Measurements from ENCODE around the gene RAB40AL. TPM values are rescaled to one million over a fixed set of nuclear protein-coding genes. Genes with fewer than 3 reads are reported as not detected.
A peak's percentile ranks its signal among the peaks of the same experiment; 100 is the strongest.
"Not testable (repeated sequence)": the region's sequence is repeated elsewhere in the genome, so short reads cannot be mapped to it uniquely, and the experiment has no call there.

RAB40AL gene, protein sequence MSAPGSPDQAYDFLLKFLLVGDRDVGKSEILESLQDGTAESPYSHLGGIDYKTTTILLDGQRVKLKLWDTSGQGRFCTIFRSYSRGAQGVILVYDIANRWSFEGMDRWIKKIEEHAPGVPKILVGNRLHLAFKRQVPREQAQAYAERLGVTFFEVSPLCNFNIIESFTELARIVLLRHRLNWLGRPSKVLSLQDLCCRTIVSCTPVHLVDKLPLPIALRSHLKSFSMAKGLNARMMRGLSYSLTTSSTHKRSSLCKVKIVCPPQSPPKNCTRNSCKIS
- 1 to 10 TPM in 3 of 4 donors, not detected in 1; 2.5 to 5.9 (median 3.0) TPM for total RNA-seq

DNA sequence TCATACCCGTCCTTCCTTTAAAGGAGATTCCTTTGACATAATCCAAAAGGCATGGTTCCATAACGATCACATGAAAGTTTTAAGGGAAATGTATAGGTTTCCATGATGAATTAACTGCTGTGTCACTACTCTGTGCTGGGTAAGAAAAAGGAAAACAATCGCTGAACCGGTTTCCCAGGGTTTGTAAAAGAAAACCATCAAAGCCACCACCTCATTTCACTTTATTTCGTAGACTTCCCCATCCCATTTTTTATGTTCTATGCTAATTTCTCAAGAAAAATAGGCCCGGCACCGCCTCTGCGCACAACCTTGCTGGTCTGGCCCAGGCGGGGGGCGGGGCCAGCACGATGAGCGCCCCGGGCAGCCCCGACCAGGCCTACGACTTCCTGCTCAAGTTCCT lies at the start of gene RAB40AL:
TSS of gene RAB40AL (plus strand) at position 301 of the 400 bp plus-strand sequence. CDS start at position 348, 47 bp downstream.
- DNase-seq, H3K4me3 ChIP-seq, H3K27ac ChIP-seq, H3K4me1 ChIP-seq, H3K9me3 ChIP-seq, H3K27me3 ChIP-seq, H3K36me3 ChIP-seq: not testable (repeated sequence)

GRCh38 chrX:102887687-102888086 lies 49.4 kb upstream of the RAB40AL start:
- no peaks in the 10 kb centered on the region for H3K36me3 ChIP-seq
- no peak for DNase-seq
- no peak overlapping the region for H3K4me3 ChIP-seq
- no peaks in the 10 kb centered on the region for H3K27me3 ChIP-seq
- H3K27ac ChIP-seq: no peak overlapping the region
- no peaks in the 10 kb centered on the region for H3K4me1 ChIP-seq
- TF ChIP-seq POLR2A (IDR thresholded peaks at IDR 0.05) (no peak), CTCF (IDR thresholded peaks at IDR 0.05) (no peak)
- H3K9me3 ChIP-seq: no peaks in the 10 kb centered on the region

DNA sequence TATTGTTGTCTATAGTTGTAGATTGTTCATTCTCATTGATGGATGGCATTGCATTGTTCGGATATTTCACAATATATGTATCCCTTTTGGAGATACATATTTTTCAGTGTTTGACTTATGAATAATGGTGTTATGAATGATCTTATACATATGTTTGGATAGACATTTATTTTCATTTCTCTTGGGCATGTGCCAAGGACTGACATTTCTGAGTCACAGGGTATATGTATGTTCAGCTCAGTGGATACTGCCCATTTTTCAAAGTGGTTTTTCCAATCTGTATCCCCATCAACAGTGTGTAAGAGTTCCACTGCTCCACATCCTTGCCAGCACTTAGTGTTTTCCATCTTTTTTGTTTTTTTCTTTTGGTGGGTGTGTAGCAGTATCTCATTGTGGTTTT lies 45.0 kb upstream of the RAB40AL start:
- Histone ChIP-seq H3K9me3 (no peaks in the 10 kb centered on the region), H3K4me3 (no peak overlapping the region), H3K27me3 (no peaks in the 10 kb centered on the region), H3K27ac (no peak overlapping the region), H3K4me1 (no peaks in the 10 kb centered on the region), H3K36me3 (no peaks in the 10 kb centered on the region)
- no peak for DNase-seq
- TF ChIP-seq CTCF (IDR thresholded peaks at IDR 0.05) (no peak), POLR2A (IDR thresholded peaks at IDR 0.05) (no peak)

DNA sequence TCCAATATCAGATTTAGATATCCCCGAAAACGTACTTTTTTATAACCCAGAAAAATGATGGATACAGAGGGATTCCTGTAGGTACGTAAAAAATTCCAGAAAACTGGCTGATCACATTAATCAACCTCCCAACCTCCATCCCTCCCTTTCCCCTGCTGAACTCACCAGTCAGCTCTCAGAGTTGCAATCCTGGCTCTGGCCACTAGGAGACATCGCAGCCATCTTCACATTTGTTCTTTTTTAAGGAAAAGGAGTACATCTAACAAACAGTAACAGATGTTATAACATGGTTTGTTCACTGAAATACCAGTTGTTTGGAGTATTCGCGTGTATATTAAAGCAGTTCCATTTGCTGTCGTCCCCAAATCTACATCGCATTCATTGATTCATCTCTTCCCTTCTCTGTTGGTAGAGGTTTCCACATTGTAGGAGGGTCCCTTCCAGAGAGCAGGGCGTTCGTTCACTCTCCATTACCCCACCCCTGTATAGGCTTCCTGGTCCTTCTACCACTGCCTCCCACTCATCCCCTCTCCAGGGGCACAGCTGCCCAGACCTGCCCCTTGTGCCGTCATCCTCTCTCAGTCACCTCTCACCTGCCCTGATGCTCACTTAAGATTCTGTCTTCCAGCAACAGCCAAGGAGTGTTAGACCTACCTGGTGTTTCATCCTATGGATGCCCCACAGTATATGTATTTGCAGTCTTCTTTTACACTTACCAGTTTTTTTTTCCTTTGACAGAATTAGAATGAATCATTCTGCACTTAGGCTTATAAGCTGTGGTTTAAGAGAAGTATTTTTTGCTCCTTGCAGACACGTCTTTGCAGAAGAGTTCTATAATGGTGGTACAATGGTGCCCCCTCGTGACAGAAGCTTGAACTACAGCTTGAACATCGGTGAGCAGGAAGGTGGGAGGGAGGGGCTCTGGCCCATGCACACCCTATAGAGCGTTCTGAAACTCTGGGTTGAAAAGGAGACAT lies 36.8 kb upstream of the RAB40AL start:
- no peak overlapping the region for H3K27ac ChIP-seq
- TF ChIP-seq POLR2A (IDR thresholded peaks at IDR 0.05) (no peak), CTCF (IDR thresholded peaks at IDR 0.05) (peak in 5 of 6 experiments; percentile 14 to 58 (median 52))
- DNase-seq: peak in 2 of 3 donors; percentile 59 to 84

GRCh38 chrX:102902355-102902754 lies 34.7 kb upstream of the RAB40AL start:
- no peak for DNase-seq

More for the DNA sequence above, 36.8 kb upstream of the RAB40AL start:
- Histone ChIP-seq H3K36me3 (no peaks in the 10 kb centered on the region), H3K4me3 (no peak overlapping the region), H3K4me1 (no peaks in the 10 kb centered on the region), H3K27me3 (no peaks in the 10 kb centered on the region), H3K9me3 (no peaks in the 10 kb centered on the region)

More at GRCh38 chrX:102902355-102902754, 34.7 kb upstream of the RAB40AL start:
- Histone ChIP-seq H3K9me3 (no peaks in the 10 kb centered on the region), H3K4me1 (no peaks in the 10 kb centered on the region), H3K27me3 (no peaks in the 10 kb centered on the region), H3K36me3 (no peaks in the 10 kb centered on the region), H3K4me3 (no peak overlapping the region), H3K27ac (no peak overlapping the region)
- TF ChIP-seq CTCF (IDR thresholded peaks at IDR 0.05) (no peak), POLR2A (IDR thresholded peaks at IDR 0.05) (no peak)

Data from Peyer's patch (tissue), 4 donors.